AML-193 (cell line): ENCODE results near the gene PRR12.

Experiments
- DNase-seq, 2 experiments: peaks; one replicate each; lab custom pipeline; 2025; lab: John Stamatoyannopoulos, UW

The PRR12 gene

GRCh38 chr19:49590971-49591730 is at the start of gene PRR12:
Gene PRR12, plus strand, starts transcription at chr19:49591182. Its CDS starts 473 bp downstream, at chr19:49591655.
- DNase-seq: peak; percentile 37 to 57

- DNase-seq: no peak
These were observed 49.1 kb upstream of the PRR12 start for GRCh38 chr19:49541914-49542313.

GRCh38 chr19:49542446-49542845 is 48.5 kb upstream of the PRR12 start:
- DNase-seq: no peak

- no peak for DNase-seq
These were observed 48.0 kb upstream of the PRR12 start for GRCh38 chr19:49543032-49543431.

GRCh38 chr19:49544154-49544553 is 46.8 kb upstream of the PRR12 start:
- DNase-seq: no peak

GRCh38 chr19:49546825-49547565 is 44.0 kb upstream of the PRR12 start:
- DNase-seq: peak; percentile 69 to 71

- no peak for DNase-seq
These were observed 41.9 kb upstream of the PRR12 start for GRCh38 chr19:49549045-49549444.

GRCh38 chr19:49551531-49551930 is 39.5 kb upstream of the PRR12 start:
- DNase-seq: no peak

GRCh38 chr19:49552749-49553148 is 38.2 kb upstream of the PRR12 start:
- no peak for DNase-seq

GRCh38 chr19:49553451-49554271 is 37.3 kb upstream of the PRR12 start:
- no peak for DNase-seq

GRCh38 chr19:49554701-49555181 is 36.2 kb upstream of the PRR12 start:
- DNase-seq: no peak

- no peak for DNase-seq
These were observed 35.2 kb upstream of the PRR12 start for GRCh38 chr19:49555600-49556411.

- no peak for DNase-seq
These were observed 34.3 kb upstream of the PRR12 start for GRCh38 chr19:49556412-49557398.

- DNase-seq: no peak
These were observed 33.2 kb upstream of the PRR12 start for GRCh38 chr19:49557641-49558325.

- DNase-seq: no peak
These were observed 32.4 kb upstream of the PRR12 start for GRCh38 chr19:49558591-49558990.

- DNase-seq: no peak
These were observed 31.5 kb upstream of the PRR12 start for GRCh38 chr19:49559443-49559842.

- no peak for DNase-seq
These were observed 31.1 kb upstream of the PRR12 start for GRCh38 chr19:49559928-49560327.

GRCh38 chr19:49560358-49560900 is 30.6 kb upstream of the PRR12 start:
- no peak for DNase-seq

GRCh38 chr19:49564616-49565045 is 26.4 kb upstream of the PRR12 start:
- no peak for DNase-seq
